Measurements from ENCODE around the gene ARGFX.

- TF ChIP-seq POLR2A (IDR thresholded peaks at IDR 0.05; ENCODE audit: low read length): no peak
- no peak for TF ChIP-seq GATA1 (IDR thresholded peaks at IDR 0.05; ENCODE audit: low read depth, low read length)
Measured at GRCh38 chr3:121542924-121543323, 24.8 kb upstream of the ARGFX start.

Measured in erythroblast (primary cell).